Endothelial cell of umbilical vein (primary cell): ENCODE measurements around the gene RAI1. TPM values are rescaled to one million over a fixed set of nuclear protein-coding genes. Genes with fewer than 3 reads are reported as not detected.
"Not testable (repeated sequence)": the region's sequence is repeated elsewhere in the genome, so short reads cannot be mapped to it uniquely, and the experiment has no call there.

Source experiments
- BruUV-seq: library from RNA; stranded (reverse); fragments of 400-500 nt; replicated peaks from 2 replicates; lab custom pipeline; 2021; lab: Mats Ljungman, UMichigan
- CTCF ChIA-PET: fragments of 300-600, 350-600 bp; sonication (Branson Sonifier 250); formaldehyde crosslinking; loops from one replicate; lab custom pipeline; 2021; ENCODE audit warnings: antibody characterized with exemption, inconsistent platforms; lab: Charles Lee
- POLR2A ChIA-PET: fragments of 300-600, 350-600 bp; sonication (Branson Sonifier 250); formaldehyde crosslinking; loops from one replicate; lab custom pipeline; 2021; ENCODE audit warnings: antibody characterized with exemption, inconsistent platforms; lab: Charles Lee
- DNase-seq: peaks from one replicate; pipeline ENCODE4 v3.0.0-alpha.2; 2011; ENCODE audit warnings: low read depth, low spot score
- FAIRE-seq: peaks from 2 replicates; lab custom pipeline; 2011; peaks lifted over from hg19 to GRCh38; lab: Jason Lieb, UNC
- H2AFZ ChIP-seq: 2 replicates; pipeline ENCODE4 v1.6.0; 2012; ENCODE audit warnings: low read depth, low read length, control low read depth, inconsistent platforms
- H3K27ac ChIP-seq: 2 replicates; pipeline ENCODE4 v1.5.1; 2011; ENCODE audit warnings: low read depth, mild to moderate bottlenecking, control low read depth, low read length, moderate library complexity; ENCODE audit not compliant: insufficient read depth
- H3K27me3 ChIP-seq, 2 experiments: 2 replicates each; pipeline versions ENCODE4 v1.6.0 to v1.6.1; 2011; ENCODE audit warnings: low read length in 2 of 2, mixed read lengths in 1 of 2; ENCODE audit not compliant: control insufficient read depth in 2 of 2, insufficient read depth in 2 of 2
- H3K36me3 ChIP-seq, 2 experiments: 2 replicates in 1 of 2; 3 replicates in 1 of 2; pipeline ENCODE4 v1.5.1; 2011; ENCODE audit warnings: low read length in 2 of 2, mild to moderate bottlenecking in 1 of 2, moderate library complexity in 1 of 2; ENCODE audit not compliant: control insufficient read depth in 2 of 2, insufficient read depth in 2 of 2; ENCODE audit errors: extremely low read depth in 1 of 2
- H3K4me1 ChIP-seq: 3 replicates; pipeline ENCODE4 v1.5.1; 2011; ENCODE audit warnings: mild to moderate bottlenecking, low read length; ENCODE audit not compliant: control insufficient read depth, insufficient read depth; ENCODE audit errors: extremely low read depth
- H3K4me2 ChIP-seq: 2 replicates; pipeline ENCODE4 v1.6.1; 2011; ENCODE audit warnings: low read length, control low read depth, mixed read lengths; ENCODE audit not compliant: insufficient read depth
- H3K4me3 ChIP-seq, 3 experiments: fragments of 200-600 bp in 1 of 3; sonication (generic), shearing (Covaris generic) in 1 of 3; replicated peaks in 1 of 3; 2 replicates each; pipeline ENCODE4 v1.5.1; 2011 to 2016; ENCODE audit warnings: control low read depth in 3 of 3, low read length in 3 of 3, mild to moderate bottlenecking in 2 of 3, inconsistent platforms in 1 of 3, low read depth in 1 of 3, moderate library complexity in 1 of 3; ENCODE audit not compliant: insufficient read depth in 1 of 3
- H3K79me2 ChIP-seq: 2 replicates; pipeline ENCODE4 v1.6.0; 2012; ENCODE audit warnings: low read length, inconsistent platforms; ENCODE audit not compliant: control insufficient read depth, insufficient read depth
- H3K9ac ChIP-seq: replicated peaks from 2 replicates; pipeline ENCODE3; 2011; ENCODE audit warnings: low read length, control low read depth; ENCODE audit not compliant: insufficient read depth; ENCODE audit errors: extremely low read depth
- H3K9me1 ChIP-seq: replicated peaks from 3 replicates; pipeline ENCODE4 v1.6.0; 2011; ENCODE audit warnings: mild to moderate bottlenecking, low read length; ENCODE audit not compliant: control insufficient read depth, insufficient read depth; ENCODE audit errors: extremely low read depth
- H3K9me3 ChIP-seq: replicated peaks from 2 replicates; pipeline ENCODE4 v1.5.1; 2012; ENCODE audit warnings: low read length, inconsistent platforms; ENCODE audit not compliant: control insufficient read depth, insufficient read depth
- H4K20me1 ChIP-seq: replicated peaks from 2 replicates; pipeline ENCODE3; 2011; ENCODE audit warnings: mild to moderate bottlenecking, low read length; ENCODE audit not compliant: control insufficient read depth, insufficient read depth; ENCODE audit errors: extremely low read depth
- CTCF ChIP-seq, 2 donors: IDR thresholded peaks; 1 replicate in 1 of 2; 2 replicates in 1 of 2; pipeline ENCODE4 v1.5.1; 2011; ENCODE audit warnings: low read length in 2 of 2, mild to moderate bottlenecking in 2 of 2, moderate library complexity in 2 of 2, control low read depth in 1 of 2, inconsistent platforms in 1 of 2, low read depth in 1 of 2; ENCODE audit not compliant: insufficient read depth in 1 of 2; ENCODE audit errors: extremely low read depth in 1 of 2
- JUN ChIP-seq: IDR thresholded peaks from 2 replicates; pipeline ENCODE4 v1.6.1; 2011; ENCODE audit warnings: borderline replicate concordance, low read depth; ENCODE audit not compliant: insufficient read length, insufficient read depth
- dilution Hi-C: fragments of 300-500 bp; cut with MboI; formaldehyde crosslinking; loops from one replicate; pipeline ENCODE4 v1.15.0; 2019; ENCODE audit warnings: low sequenced_read_pairs; ENCODE audit not compliant: extremely low pct_ligation_motif_present
- intact Hi-C: fragments of 100-400 bp; cut with micrococcal nuclease; formaldehyde crosslinking; loops from one replicate; pipeline ENCODE4 v1.10.0; 2022
- polyA plus RNA-seq, 4 experiments: library from polyadenylated mRNA; depleted of rRNA in 3 of 4; stranded (reverse) in 3 of 4; unstranded in 1 of 4; fragments of >200 nt; gene quantifications; 2 replicates each; pipeline versions ENCODE4 v1.2.1 to v1.2.3, GENCODE V29; 2011 to 2012; ENCODE audit warnings: missing spikeins in 1 of 4
- total RNA-seq: library from RNA; stranded (reverse); gene quantifications from 2 replicates; pipeline ENCODE4 v1.2.3, GENCODE V29; 2021

RAI1 gene
- total and polyA plus RNA-seq, 2 donors (not counting 3 experiments of a cell fraction or from before 2014, with no cell fraction given) = 7.8 to 43.3 TPM

GRCh38 chr17:17639661-17640270 is 41.5 kb upstream of the RAI1 start:
- H2AFZ ChIP-seq, dilution Hi-C loops, H3K27me3 ChIP-seq, DNase-seq, H3K4me1 ChIP-seq, H3K9me1 ChIP-seq, H4K20me1 ChIP-seq, H3K79me2 ChIP-seq, H3K27ac ChIP-seq, POLR2A ChIA-PET, H3K4me3 ChIP-seq, BruUV-seq, H3K4me2 ChIP-seq, FAIRE-seq, H3K9ac ChIP-seq, H3K9me3 ChIP-seq, H3K36me3 ChIP-seq: not testable (repeated sequence)
- intact Hi-C loops = loop anchor here (5.0 kb wide), 1 partner anchor 72 kb away; no protein-coding TSS in a partner anchor
- CTCF ChIA-PET = interaction anchor here (1.5 to 4.4 kb wide), 2 partner anchors 13 to 285 kb away, joined by 3 to 111 read pairs; no protein-coding TSS in a partner anchor

- CTCF ChIA-PET = interaction anchor here (0.7 to 4.4 kb wide), 36 partner anchors 9 to 727 kb away, joined by 3 to 111 read pairs (median 4); partner anchors contain the start of gene RASD1
- no peaks in the 10 kb centered on the region for H3K79me2 ChIP-seq
- H4K20me1 ChIP-seq = no peaks in the 10 kb centered on the region
- no peaks in the 10 kb centered on the region for H3K9me1 ChIP-seq
- no peak for TF ChIP-seq JUN
- peak; percentile 82 to 85 for TF ChIP-seq CTCF (IDR thresholded peaks at IDR 0.05; ENCODE audit: extremely low read depth in 1 of 2, insufficient read depth in 1 of 2, low read depth in 1 of 2, low read length in 2 of 2)
- peak; percentile 74 for DNase-seq
- no peaks in the 10 kb centered on the region for H3K27me3 ChIP-seq
- intact Hi-C loops (loop anchor here (1.0 to 5.0 kb wide), 4 partner anchors 29 to 286 kb away; no protein-coding TSS in a partner anchor), dilution Hi-C loops (no loop called here)
- no peaks in the 10 kb centered on the region for H3K36me3 ChIP-seq
- H3K9me3 ChIP-seq = no peaks in the 10 kb centered on the region
- no peak overlapping the region for H2AFZ ChIP-seq
- H3K4me3 ChIP-seq = no peak overlapping the region
- no peak overlapping the region for H3K27ac ChIP-seq
- H3K4me2 ChIP-seq = no peak overlapping the region
- POLR2A ChIA-PET = interaction anchor here (0.6 kb wide), 1 partner anchor 145 kb away, joined by 3 read pairs; the partner anchor contains the start of gene RASD1
- FAIRE-seq = peak; percentile 99
- BruUV-seq = no TSS peak
- no peak overlapping the region for H3K9ac ChIP-seq
- H3K4me1 ChIP-seq = no peaks in the 10 kb centered on the region
Observed at GRCh38 chr17:17641621-17642409, 39.4 kb upstream of the RAI1 start.

GRCh38 chr17:17645148-17645547 is 36.1 kb upstream of the RAI1 start:
- DNase-seq, intact Hi-C loops, H3K4me1 ChIP-seq, BruUV-seq, H3K9me3 ChIP-seq, H3K79me2 ChIP-seq, FAIRE-seq, H3K4me2 ChIP-seq, H4K20me1 ChIP-seq, CTCF ChIA-PET, H2AFZ ChIP-seq, H3K27ac ChIP-seq, H3K36me3 ChIP-seq, H3K9me1 ChIP-seq, H3K9ac ChIP-seq, H3K27me3 ChIP-seq, H3K4me3 ChIP-seq, POLR2A ChIA-PET, dilution Hi-C loops: not testable (repeated sequence)
